ENCODE data around the gene TEKT3. TPM values are rescaled to one million over a fixed set of nuclear protein-coding genes. Genes with fewer than 3 reads are reported as not detected.

The TEKT3 gene
- total and polyA plus RNA-seq, 9 of the 15 experiments (the other 6 are each of a cell fraction or from before 2014, with no cell fraction given) = not detected

GRCh38 chr17:15261258-15261801 is 80.1 kb downstream of the TEKT3 start:
- 0 out of 2 replicates have a peak, but pooled peaks have one; percentile 30 for TF ChIP-seq GABPB1 (CRISPR knock-in tag; IDR thresholded peaks at IDR 0.05)
- no peak for TF ChIP-seq ZNF57 (CRISPR knock-in tag; IDR thresholded peaks at IDR 0.05)
- TF ChIP-seq EHMT2 (IDR thresholded peaks at IDR 0.05) = no peak
- TF ChIP-seq SRSF7 (optimal IDR thresholded peaks at IDR 0.05; ENCODE audit: low read depth, low read length) = no peak
- no peak for TF ChIP-seq ZNF695 (CRISPR knock-in tag; IDR thresholded peaks at IDR 0.05)
- no peak for TF ChIP-seq MCM2 (IDR thresholded peaks at IDR 0.05; ENCODE audit: low read depth)
- TF ChIP-seq NRF1 (conservative IDR thresholded peaks at IDR 0.05 in 1 of 2, IDR thresholded peaks at IDR 0.05 in 1 of 2) = peak; percentile 63 to 66
- TF ChIP-seq ARID3B (CRISPR knock-in tag; IDR thresholded peaks at IDR 0.05; ENCODE audit: borderline replicate concordance) = no peak
- TF ChIP-seq POLR2H (tag; IDR thresholded peaks at IDR 0.05; ENCODE audit: low read depth) = no peak
- Histone ChIP-seq H3K4me1 (replicated peaks in 1 of 2; ENCODE audit: control insufficient read depth in 2 of 2, insufficient read depth in 2 of 2, low read length in 2 of 2) (peaks cover 34 to 35% of the 10 kb centered on the region in 2 experiments), H3K9ac (ENCODE audit: insufficient read depth in 1 of 2, low read depth in 2 of 2, low read length in 2 of 2) (peak overlapping the region; percentile 44 to 86), H3K27me3 (ENCODE audit: control insufficient read depth in 2 of 2, insufficient read depth in 2 of 2, low read length in 2 of 2) (peaks cover 0 to 17% of the 10 kb centered on the region in 2 experiments; a peak in 2 of 5 replicates), H3K9me1 (ENCODE audit: control insufficient read depth, insufficient read depth, low read length) (no peaks in the 10 kb centered on the region), H4K20me1 (replicated peaks; ENCODE audit: control insufficient read depth, insufficient read depth, low read length) (no peaks in the 10 kb centered on the region), H3K9me3 (replicated peaks; ENCODE audit: control insufficient read depth, insufficient read depth, low read depth, low read length) (no peaks in the 10 kb centered on the region), H3K27ac (ENCODE audit: extremely low read depth, low read depth, low read length) (0 out of 3 replicates have a peak overlapping the region, but pooled peaks have one; percentile 15), H3K4me3 (peak overlapping the region; percentile 56), H3K36me3 (ENCODE audit: control insufficient read depth, insufficient read depth, low read length) (peaks cover 16% of the 10 kb centered on the region; the same call in 2 of the 3 replicates), H2AFZ (ENCODE audit: low read depth, low read length) (peak overlapping the region; percentile 95), H3K79me2 (ENCODE audit: control insufficient read depth, insufficient read depth, low read length) (peaks cover 4% of the 10 kb centered on the region; the same call in 2 of the 3 replicates), H3K4me2 (ENCODE audit: insufficient read depth, low read length) (peak overlapping the region; percentile 88)
- DNase-seq (ENCODE audit: extremely low read depth in 1 of 4, low spot score in 3 of 4) (peak in 2 of 4 experiments; percentile 15 to 18), ATAC-seq (peak; percentile 43), FAIRE-seq (no peak)
- ChIA-PET CTCF (ENCODE audit: low intra/inter-chr PET ratio) (interaction anchor here (1.1 to 2.4 kb wide), 2 partner anchors 241 to 265 kb away, joined by 3 to 28 read pairs; no protein-coding TSS in a partner anchor), POLR2A (interaction anchor here (0.9 kb wide), 1 partner anchor 242 kb away, joined by 4 read pairs; no protein-coding TSS in a partner anchor)
- BruUV-seq (replicated peaks) = no TSS peak
- intact Hi-C loops (cut with micrococcal nuclease) = loop anchor here (2.0 kb wide), 1 partner anchor 147 kb away; no protein-coding TSS in a partner anchor
- in situ Hi-C loops (cut with MboI) = loop anchor here (25.0 kb wide), 1 partner anchor 701 kb away; no protein-coding TSS in a partner anchor
- WGBS (ENCODE audit: insufficient coverage, low coverage, missing lambda C conversion rate) = 22% methylated on average over 12 of the region's 32 CpGs

Measured in K562 (cell line).